ENCODE measurements around the gene AATF. TPM values are rescaled to one million over a fixed set of nuclear protein-coding genes. Genes with fewer than 3 reads are reported as not detected.

The AATF gene
- total RNA-seq, 1 donor from 2014 or later = 86.1 TPM

DNA sequence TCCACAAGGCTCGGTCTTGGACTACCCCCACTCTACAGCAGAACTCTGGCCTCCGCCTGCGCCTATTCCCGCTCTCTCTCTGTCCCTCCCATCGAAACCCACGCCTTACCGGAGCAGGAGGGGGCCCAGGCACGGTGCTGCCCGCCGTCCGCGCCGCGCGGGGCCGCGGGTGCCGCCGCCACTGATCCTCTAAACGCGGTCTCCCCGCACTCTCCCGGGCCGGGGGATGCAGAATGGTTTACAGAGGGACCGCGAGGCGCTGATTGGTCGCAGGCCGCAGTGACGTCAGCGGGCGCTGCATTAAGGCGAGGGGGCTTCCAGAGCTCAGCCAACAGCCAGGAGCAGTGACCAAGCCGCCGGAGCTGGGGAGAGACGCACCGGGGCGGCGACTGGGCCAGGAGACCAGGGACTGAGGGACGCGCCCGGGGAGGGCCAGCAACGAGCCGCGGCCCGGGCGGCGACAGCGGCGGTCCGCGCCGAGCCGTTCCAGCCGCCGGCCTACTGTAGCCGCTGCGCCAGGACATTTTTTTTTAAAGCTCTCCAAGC, 12.2 kb upstream of the AATF start:
- H3K4me3 Mint-ChIP-seq = peak overlapping the region; percentile 76
- ChIA-PET POLR2A (interaction anchor here (1.1 kb wide), 1 partner anchor 9 kb away, joined by 3 read pairs; no protein-coding TSS in a partner anchor), CTCF (no interaction called here)
- no peaks in the 10 kb centered on the region for H3K36me3 Mint-ChIP-seq (ENCODE audit: low read depth)
- ATAC-seq (ENCODE audit: low read depth) = no peak
- H3K27ac Mint-ChIP-seq = no peak overlapping the region
- intact Hi-C loops (cut with micrococcal nuclease) = loop anchor here (5.0 kb wide), 1 partner anchor 309 kb away; no protein-coding TSS in a partner anchor
- peaks cover 69% of the 10 kb centered on the region for H3K4me1 Mint-ChIP-seq
- DNase-seq = no peak
- H3K27me3 Mint-ChIP-seq = peaks cover 78% of the 10 kb centered on the region
- TF ChIP-seq, protein P1, sequence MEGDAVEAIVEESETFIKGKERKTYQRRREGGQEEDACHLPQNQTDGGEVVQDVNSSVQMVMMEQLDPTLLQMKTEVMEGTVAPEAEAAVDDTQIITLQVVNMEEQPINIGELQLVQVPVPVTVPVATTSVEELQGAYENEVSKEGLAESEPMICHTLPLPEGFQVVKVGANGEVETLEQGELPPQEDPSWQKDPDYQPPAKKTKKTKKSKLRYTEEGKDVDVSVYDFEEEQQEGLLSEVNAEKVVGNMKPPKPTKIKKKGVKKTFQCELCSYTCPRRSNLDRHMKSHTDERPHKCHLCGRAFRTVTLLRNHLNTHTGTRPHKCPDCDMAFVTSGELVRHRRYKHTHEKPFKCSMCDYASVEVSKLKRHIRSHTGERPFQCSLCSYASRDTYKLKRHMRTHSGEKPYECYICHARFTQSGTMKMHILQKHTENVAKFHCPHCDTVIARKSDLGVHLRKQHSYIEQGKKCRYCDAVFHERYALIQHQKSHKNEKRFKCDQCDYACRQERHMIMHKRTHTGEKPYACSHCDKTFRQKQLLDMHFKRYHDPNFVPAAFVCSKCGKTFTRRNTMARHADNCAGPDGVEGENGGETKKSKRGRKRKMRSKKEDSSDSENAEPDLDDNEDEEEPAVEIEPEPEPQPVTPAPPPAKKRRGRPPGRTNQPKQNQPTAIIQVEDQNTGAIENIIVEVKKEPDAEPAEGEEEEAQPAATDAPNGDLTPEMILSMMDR (IDR thresholded peaks at IDR 0.05) = no peak
- peaks cover 2% of the 10 kb centered on the region for H3K9me3 Mint-ChIP-seq

DNA sequence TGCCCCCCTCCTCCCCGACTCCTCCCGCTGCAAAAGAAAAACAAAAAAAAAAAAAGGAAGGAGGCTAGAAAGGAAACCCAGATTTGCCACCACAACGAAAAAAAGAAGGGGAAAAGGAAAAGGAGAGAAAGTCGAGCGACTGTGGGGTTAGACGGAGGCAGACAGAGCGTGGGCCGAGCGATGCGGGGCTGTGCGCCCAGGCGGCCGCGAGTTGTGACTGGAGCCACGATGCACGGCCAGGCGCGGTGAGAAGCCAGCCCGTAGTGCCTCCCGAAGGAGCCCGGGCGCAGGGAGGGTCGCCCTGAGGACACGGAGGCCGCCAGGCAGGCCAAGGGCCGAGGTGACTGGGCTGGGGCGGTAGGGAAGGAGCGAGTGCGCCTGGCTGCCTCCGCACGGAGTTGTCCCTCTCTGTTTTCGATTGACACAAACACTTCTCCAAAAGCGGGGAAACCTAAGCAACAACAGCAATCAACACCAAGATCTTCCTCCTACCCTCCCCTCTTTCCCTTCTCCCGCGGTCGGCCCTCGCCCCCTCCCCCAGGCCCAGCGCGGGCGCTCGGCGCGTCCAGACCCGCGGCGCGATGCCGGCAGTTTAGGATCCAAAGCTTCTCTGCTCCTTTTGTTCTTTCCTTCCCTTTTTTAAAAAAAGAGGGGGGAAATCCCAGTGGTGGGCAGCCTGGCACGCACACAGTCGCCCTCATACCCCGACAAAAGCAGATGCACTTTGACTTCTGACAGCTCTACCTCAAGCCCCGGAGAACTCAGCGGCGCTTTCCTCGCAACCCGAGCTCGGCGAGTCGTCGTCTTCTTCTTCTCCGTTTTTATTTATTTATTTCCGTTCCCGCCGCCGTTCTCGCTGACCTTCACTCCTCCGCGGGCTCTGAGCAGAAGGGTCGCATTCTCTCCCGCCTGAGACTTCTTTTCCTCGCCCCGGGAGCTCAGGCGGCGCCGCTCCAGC, 11.5 kb upstream of the AATF start, which contains the start of gene LHX1:
Gene LHX1 (plus strand): TSS at position 475 of the 958 bp plus-strand sequence. CDS start 723 bp downstream, outside the sequence.
- peaks cover 74% of the 10 kb centered on the region for H3K27me3 Mint-ChIP-seq
- intact Hi-C loops (cut with micrococcal nuclease) = loop anchor here (5.0 kb wide), 1 partner anchor 310 kb away; no protein-coding TSS in a partner anchor
- CTCF ChIA-PET = no interaction called here
- ATAC-seq (ENCODE audit: low read depth) (peak; percentile 17), DNase-seq (no peak)
- peaks cover 2% of the 10 kb centered on the region for H3K9me3 Mint-ChIP-seq
- H3K36me3 Mint-ChIP-seq (ENCODE audit: low read depth) = no peaks in the 10 kb centered on the region
- POLR2A ChIA-PET = interaction anchor here (1.1 to 2.8 kb wide), 2 partner anchors 8 to 12 kb away, joined by 3 to 11 read pairs; partner anchors contain the start of gene AATF
- TF ChIP-seq, protein P1 (IDR thresholded peaks at IDR 0.05) = no peak
- peak within 1 kb of the TSS; percentile 30 for H3K27ac Mint-ChIP-seq
- peak within 1 kb of the TSS; percentile 76 for H3K4me3 Mint-ChIP-seq
- peaks cover 66% of the 10 kb centered on the region for H3K4me1 Mint-ChIP-seq

DNA sequence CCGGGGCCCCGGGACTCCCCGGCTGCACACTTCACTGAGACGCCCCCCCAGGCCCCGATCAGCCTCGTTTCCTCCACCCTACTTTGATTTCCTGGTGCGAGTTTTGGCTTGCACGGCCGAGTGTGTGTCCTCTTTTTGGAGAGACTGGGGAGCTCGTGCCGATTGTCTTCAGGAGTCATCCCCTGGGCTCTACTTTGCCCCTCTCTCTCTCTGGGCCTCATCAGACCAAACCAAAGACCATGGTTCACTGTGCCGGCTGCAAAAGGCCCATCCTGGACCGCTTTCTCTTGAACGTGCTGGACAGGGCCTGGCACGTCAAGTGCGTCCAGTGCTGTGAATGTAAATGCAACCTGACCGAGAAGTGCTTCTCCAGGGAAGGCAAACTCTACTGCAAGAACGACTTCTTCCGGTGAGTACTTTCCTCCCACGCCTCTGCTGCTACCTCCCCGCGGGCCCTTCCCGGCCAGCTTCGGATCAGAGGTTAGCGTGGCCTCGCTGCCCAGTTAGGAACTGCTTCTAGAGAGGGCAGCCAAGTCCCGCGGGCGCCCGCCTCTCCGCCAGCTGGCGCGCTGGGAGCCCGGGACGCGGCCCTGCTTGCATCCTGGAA, 10.7 kb upstream of the AATF start:
- intact Hi-C loops (cut with micrococcal nuclease) = loop anchor here (1.0 to 5.0 kb wide), 2 partner anchors 10 to 311 kb away; partner anchors contain the start of gene AATF
- TF ChIP-seq, protein P1 (IDR thresholded peaks at IDR 0.05) = no peak
- Mint-ChIP-seq H3K4me1 (peaks cover 58% of the 10 kb centered on the region), H3K27ac (peak overlapping the region; percentile 24), H3K27me3 (peaks cover 68% of the 10 kb centered on the region), H3K36me3 (ENCODE audit: low read depth) (no peaks in the 10 kb centered on the region), H3K4me3 (peak overlapping the region; percentile 76), H3K9me3 (peaks cover 2% of the 10 kb centered on the region)
- ChIA-PET POLR2A (interaction anchor here (1.4 to 2.8 kb wide), 2 partner anchors 9 to 11 kb away, joined by 3 to 11 read pairs; partner anchors contain the start of gene AATF), CTCF (no interaction called here)
- no peak for ATAC-seq (ENCODE audit: low read depth)
- DNase-seq = peak; percentile 30

DNA sequence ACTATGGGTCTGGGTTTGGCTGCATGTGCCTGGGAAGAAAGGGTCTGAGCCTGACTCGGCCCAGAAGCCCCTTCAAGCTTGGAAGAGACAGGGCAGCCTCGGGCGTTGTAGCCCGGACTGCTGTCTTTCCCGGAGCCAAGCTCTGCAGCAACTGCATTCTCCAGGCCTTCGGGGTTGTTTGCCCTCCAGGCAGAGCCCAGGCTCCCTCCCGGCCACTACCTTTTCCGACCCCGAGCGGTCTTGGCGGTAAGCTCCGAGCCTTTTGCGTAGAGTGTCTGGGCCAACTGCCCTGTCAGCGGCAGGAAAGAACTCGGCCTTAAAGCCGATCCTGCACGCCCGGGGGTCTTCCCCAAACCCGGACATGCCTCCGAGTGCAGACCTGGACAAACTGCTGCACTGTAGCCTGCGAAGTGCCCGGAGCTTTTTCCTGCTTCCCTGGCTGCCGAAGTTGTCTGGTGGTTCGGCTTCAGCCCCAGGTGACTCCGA, 10.1 kb upstream of the AATF start:
- ATAC-seq (ENCODE audit: low read depth) (no peak), DNase-seq (no peak)
- ChIA-PET CTCF (no interaction called here), POLR2A (interaction anchor here (1.4 to 2.8 kb wide), 2 partner anchors 10 kb away, joined by 3 to 11 read pairs; partner anchors contain the start of gene AATF)
- Mint-ChIP-seq H3K27me3 (peaks cover 68% of the 10 kb centered on the region), H3K4me3 (peak overlapping the region; percentile 64), H3K9me3 (peaks cover 2% of the 10 kb centered on the region), H3K36me3 (ENCODE audit: low read depth) (no peaks in the 10 kb centered on the region), H3K4me1 (peaks cover 54% of the 10 kb centered on the region), H3K27ac (peak overlapping the region; percentile 31)
- TF ChIP-seq, protein P1 (IDR thresholded peaks at IDR 0.05) = no peak
- intact Hi-C loops (cut with micrococcal nuclease) = loop anchor here (1.0 to 5.0 kb wide), 2 partner anchors 10 to 311 kb away; partner anchors contain the start of gene AATF
